NCI-H2227 (cell line): ENCODE data around the gene PCNX3.
A peak's percentile ranks its signal among the peaks of the same experiment; 100 is the strongest.

Experiments used
- DNase-seq: peaks from one replicate; lab custom pipeline; 2025; ENCODE audit not compliant: unreplicated experiment; lab: John Stamatoyannopoulos, UW

The PCNX3 gene

GRCh38 chr11:65580031-65580692, 35.4 kb upstream of the PCNX3 start:
- DNase-seq: no peak

- no peak for DNase-seq
Measured at GRCh38 chr11:65580756-65581155, 34.8 kb upstream of the PCNX3 start.

GRCh38 chr11:65581928-65582327, 33.6 kb upstream of the PCNX3 start:
- no peak for DNase-seq

DNA sequence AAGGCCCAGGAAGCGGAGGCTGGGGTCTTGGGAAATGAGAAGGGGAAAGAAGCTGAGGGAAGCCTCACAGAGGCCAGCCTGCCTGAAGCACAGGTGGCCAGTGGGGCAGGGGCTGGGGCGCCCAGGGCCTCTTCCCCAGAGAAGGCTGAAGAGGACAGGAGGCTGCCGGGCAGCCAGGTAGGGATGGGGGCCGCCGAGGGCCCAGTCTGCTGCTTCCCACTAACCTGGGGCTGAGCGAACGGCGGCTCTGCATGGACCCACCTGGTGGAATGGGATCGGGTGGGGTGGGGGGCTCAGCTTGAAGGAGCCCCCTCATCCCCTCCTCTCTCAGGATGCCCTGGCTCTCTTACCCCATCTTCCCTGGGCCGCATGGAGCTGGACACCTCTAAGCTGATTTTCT, 32.0 kb upstream of the PCNX3 start:
- no peak for DNase-seq

DNA sequence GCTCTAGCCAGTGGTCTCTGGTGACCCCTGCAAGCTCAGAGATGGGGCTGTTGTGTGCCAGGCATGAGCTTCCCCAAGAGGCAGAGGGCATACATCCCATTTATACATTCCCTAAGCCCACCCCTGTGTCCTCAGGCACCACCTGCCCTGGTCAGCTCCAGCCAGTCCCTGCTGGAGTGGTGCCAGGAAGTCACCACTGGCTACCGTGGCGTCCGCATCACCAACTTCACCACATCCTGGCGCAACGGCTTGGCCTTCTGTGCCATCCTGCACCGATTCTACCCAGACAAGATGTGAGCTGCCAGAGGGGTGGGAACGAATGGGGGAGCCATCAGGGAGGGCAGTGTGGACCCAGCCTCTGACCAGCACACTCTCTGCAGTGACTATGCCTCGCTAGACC, 31.5 kb upstream of the PCNX3 start:
- DNase-seq: no peak

GRCh38 chr11:65584723-65585171, 30.8 kb upstream of the PCNX3 start:
- DNase-seq: no peak

GRCh38 chr11:65585396-65586246, 30.0 kb upstream of the PCNX3 start:
- DNase-seq: no peak

- no peak for DNase-seq
Measured at GRCh38 chr11:65586247-65586630, 29.3 kb upstream of the PCNX3 start.

DNA sequence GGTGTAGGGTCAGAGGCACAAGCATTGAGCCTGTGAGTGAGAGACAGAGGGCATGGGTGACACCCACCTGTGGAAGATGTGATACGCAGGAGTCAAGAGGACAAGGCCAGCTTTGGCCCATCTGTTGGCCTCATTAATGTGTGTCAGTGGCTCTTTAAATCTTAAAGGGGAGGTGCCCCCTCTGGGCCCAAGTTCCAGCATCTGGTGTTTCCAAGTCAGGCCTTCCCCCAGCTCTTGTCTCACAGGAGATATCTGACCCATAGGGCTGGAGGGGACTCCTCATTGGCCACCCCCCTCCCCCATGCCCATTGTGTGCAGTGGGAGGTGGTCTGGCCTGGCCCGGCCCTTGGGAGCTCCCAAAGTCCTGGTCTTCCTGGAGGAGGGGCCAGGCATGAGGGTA, 28.9 kb upstream of the PCNX3 start:
- no peak for DNase-seq

DNA sequence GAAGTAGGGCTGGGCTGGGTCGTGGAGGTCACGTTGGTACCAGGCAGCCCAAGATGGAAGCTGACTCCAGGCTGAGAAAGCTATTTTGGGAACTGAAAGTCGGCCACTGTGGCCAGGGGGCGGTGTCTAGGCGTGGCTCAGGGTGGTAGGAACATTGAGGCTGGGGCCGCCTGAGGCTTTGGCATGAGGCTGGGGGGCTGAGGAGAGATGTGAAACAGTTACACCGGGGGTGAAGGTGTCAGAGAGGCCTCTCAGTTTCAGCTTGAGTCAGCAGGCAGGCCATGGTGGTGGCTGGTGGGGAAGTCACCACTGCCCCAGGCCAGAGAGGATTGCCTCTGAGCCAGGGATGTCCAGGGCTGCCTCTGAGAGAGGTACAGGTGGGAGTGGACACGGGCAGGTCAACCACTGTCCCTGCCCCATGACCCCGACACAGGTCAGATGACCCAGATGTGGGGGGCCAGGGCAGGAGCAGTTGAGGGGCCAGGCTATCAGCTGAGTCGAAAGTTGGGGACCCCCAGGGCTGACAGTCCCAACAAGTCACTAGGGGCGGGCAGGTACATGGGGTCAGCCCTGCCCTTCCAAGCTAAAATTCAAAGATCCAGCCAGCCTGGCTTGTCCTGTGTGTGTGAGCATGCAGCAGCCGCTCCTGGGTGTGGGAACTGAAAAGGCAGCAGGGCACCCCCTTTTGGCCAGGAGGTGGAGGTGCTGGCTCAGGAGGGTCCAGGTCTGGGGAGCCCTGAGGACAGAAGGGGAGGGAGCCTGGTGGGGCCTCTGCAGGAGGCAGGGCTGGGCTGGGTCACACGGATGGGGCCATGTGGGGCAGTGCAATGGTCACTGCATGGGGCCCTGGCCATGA, 27.1 kb upstream of the PCNX3 start:
- peak; percentile 33 for DNase-seq

DNA sequence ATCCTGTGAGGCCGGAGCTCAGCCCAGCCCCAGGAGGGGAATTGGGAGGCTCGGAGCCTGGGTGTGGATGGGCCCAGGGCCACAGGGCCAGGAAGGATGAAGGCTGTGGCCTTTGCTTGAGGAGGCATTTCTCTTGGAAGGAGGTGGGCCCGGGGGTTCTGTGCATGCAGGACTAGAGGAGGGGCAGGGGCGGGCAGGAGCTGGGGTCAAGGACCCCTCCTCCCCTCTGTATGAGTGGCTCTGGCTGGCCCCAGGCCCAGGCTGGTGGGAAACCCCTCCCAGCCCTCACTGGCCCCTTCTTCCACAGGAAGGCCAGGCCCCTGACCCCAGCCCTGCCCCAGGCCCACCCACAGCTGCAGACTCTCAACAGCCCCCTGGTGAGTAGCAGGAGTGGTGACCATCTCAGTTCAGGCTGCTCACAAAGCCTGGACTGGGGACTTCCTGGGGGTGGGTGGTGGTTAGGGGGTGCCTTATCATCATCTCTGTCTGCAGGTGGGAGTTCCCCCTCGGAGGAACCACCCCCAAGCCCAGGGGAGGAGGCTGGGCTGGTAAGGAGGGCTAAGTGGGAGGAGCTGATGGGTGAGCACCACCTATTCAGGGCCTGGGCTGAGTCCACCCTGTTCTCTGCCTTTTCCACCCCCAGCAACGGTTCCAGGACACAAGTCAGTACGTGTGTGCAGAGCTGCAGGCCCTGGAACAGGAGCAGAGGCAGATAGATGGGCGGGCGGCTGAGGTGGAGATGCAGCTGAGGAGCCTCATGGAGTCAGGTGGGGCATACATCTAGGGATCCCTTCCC, 25.9 kb upstream of the PCNX3 start:
- DNase-seq: no peak

DNA sequence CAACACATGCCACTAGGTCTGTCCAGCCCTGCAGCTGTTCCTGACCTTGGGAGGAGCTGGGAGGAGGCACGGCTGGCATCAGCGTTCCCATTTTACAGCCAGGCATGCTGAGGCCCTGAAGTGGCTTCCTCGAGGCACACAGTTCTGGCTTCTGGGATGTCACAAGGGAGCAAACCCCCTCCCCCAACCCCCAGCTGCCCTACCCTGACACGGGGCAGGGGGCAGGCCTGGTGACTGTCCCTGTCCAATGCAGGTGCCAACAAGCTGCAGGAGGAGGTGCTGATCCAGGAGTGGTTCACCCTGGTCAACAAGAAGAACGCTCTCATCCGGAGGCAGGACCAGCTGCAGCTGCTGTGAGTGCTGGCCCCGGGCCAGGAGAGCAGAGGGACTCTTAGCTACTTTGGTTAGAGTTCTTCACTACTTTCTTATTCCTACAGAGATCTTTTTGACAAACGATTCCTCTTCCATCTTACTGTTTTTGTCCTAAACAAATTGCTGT, 25.3 kb upstream of the PCNX3 start:
- DNase-seq: no peak

- no peak for DNase-seq
Measured at GRCh38 chr11:65591939-65592857, 23.4 kb upstream of the PCNX3 start.

DNA sequence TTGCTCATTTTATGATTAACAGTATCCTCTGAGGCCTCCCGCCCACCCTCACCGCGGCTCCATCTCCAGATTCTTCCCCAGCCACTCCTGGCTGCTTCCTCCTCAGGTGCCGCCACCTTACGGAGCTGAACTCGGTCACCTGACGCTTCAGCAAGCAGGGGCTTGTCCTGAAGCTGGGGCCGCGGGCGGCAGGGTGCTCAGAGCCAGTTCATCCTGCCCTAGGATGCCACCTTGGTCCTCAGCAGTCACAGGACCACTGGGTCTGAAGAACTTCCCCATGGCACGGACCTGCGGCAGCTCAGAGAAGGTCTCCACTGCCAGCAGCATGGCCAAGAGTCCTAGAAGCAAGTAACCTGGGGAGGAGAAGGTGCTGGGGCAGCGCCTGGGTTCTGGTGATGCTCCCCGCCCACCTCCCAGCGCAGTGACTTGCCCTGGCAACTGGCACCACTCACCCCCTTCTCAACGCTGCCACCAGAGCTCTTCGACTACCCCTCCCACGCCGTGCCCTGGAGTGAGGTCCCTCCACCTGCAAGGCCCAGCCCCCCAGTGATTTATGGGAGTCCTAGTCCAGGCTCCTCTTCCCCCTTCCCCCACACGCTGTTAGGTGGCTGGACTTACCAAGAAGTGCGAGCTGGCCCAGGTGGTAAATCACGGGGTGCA, 22.6 kb upstream of the PCNX3 start:
- no peak for DNase-seq

GRCh38 chr11:65593518-65594414, 21.8 kb upstream of the PCNX3 start:
- DNase-seq: no peak

GRCh38 chr11:65595131-65595530, 20.4 kb upstream of the PCNX3 start:
- no peak for DNase-seq

- no peak for DNase-seq
Measured at GRCh38 chr11:65595543-65596281, 19.9 kb upstream of the PCNX3 start, which contains the start of gene KCNK7. Gene KCNK7 (minus strand): TSS chr11:65595800. CDS start chr11:65595772, 28 bp downstream.
